ENCODE results near the gene TRIM72. TPM values are rescaled to one million over a fixed set of nuclear protein-coding genes. Genes with fewer than 3 reads are reported as not detected.
"Not testable (repeated sequence)": the region's sequence is repeated elsewhere in the genome, so short reads cannot be mapped to it uniquely, and the experiment has no call there.

Gene TRIM72
- polyA plus RNA-seq, 3 donors: 0.06 to 0.07 (median 0.06) TPM

GRCh38 chr16:31277659-31278260 is 63.8 kb downstream of the TRIM72 start:
- DNase-seq (ENCODE audit: low read depth in 3 of 3, low spot score in 2 of 3): no peak

GRCh38 chr16:31278853-31279252 is 64.9 kb downstream of the TRIM72 start:
- not testable (repeated sequence) for DNase-seq (ENCODE audit: low read depth in 3 of 3, low spot score in 2 of 3)

Other genes starting within 250 kb of the TRIM72 start
- 1 to 10 TPM; 7.3 to 8.9 (median 8.3) TPM for gene HSD3B7, start 228.9 kb upstream of the TRIM72 start, polyA plus RNA-seq (ENCODE audit: insufficient read length in 3 of 3)
- 1 to 10 TPM in 2 of 3 donors, under 1 TPM in 1; 0.89 to 1.3 (median 1.0) TPM for gene STX1B, start 203.5 kb upstream of the TRIM72 start, polyA plus RNA-seq (ENCODE audit: insufficient read length in 3 of 3)
- 10 to 100 TPM; 33.9 to 36.1 (median 34.4) TPM for gene STX4, start 180.6 kb upstream of the TRIM72 start, polyA plus RNA-seq (ENCODE audit: insufficient read length in 3 of 3)
- 1 to 10 TPM; 3.2 to 4.1 (median 3.7) TPM for gene ZNF668, start 139.9 kb upstream of the TRIM72 start, polyA plus RNA-seq (ENCODE audit: insufficient read length in 3 of 3)
- 10 to 100 TPM; 10.8 to 11.9 (median 11.7) TPM for gene ZNF646, start 139.7 kb upstream of the TRIM72 start, polyA plus RNA-seq (ENCODE audit: insufficient read length in 3 of 3)
- under 1 TPM; 0.44 to 0.82 (median 0.60) TPM for gene PRSS53, start 125.2 kb upstream of the TRIM72 start, polyA plus RNA-seq (ENCODE audit: insufficient read length in 3 of 3)
- gene VKORC1, start 119.3 kb upstream of the TRIM72 start, polyA plus RNA-seq (ENCODE audit: insufficient read length in 3 of 3): 10 to 100 TPM; 65.6 to 75.1 (median 75.1) TPM
- gene BCKDK, start 105.7 kb upstream of the TRIM72 start, polyA plus RNA-seq (ENCODE audit: insufficient read length in 3 of 3): 10 to 100 TPM; 32.4 to 37.6 (median 35.1) TPM
- gene KAT8, start 96.5 kb upstream of the TRIM72 start, polyA plus RNA-seq (ENCODE audit: insufficient read length in 3 of 3): 10 to 100 TPM; 57.7 to 66.8 (median 58.0) TPM
- gene PRSS8, start 78.4 kb upstream of the TRIM72 start, polyA plus RNA-seq (ENCODE audit: insufficient read length in 3 of 3): 10 to 100 TPM; 48.9 to 59.4 (median 52.4) TPM
- 1 to 10 TPM in 2 of 3 donors, under 1 TPM in 1; 0.78 to 1.4 (median 1.2) TPM for gene PRSS36, start 64.1 kb upstream of the TRIM72 start, polyA plus RNA-seq (ENCODE audit: insufficient read length in 3 of 3)
- 100 to 1,000 TPM; 627 to 720 (median 667) TPM for gene FUS, start 34.0 kb upstream of the TRIM72 start, polyA plus RNA-seq (ENCODE audit: insufficient read length in 3 of 3)
- gene PYCARD, start 11.4 kb upstream of the TRIM72 start, polyA plus RNA-seq (ENCODE audit: insufficient read length in 3 of 3): 10 to 100 TPM in 1 of 3 donors, 1 to 10 TPM in 2; 8.1 to 10.7 (median 9.4) TPM
- not detected for gene PYDC1, start 3.0 kb downstream of the TRIM72 start, polyA plus RNA-seq (ENCODE audit: insufficient read length in 3 of 3)
- 1 to 10 TPM; 1.5 to 2.0 (median 1.9) TPM for gene ITGAM, start 45.9 kb downstream of the TRIM72 start, polyA plus RNA-seq (ENCODE audit: insufficient read length in 3 of 3)
- under 1 TPM; 0.53 to 0.69 (median 0.57) TPM for gene ITGAX, start 141.1 kb downstream of the TRIM72 start, polyA plus RNA-seq (ENCODE audit: insufficient read length in 3 of 3)
- gene ITGAD, start 179.2 kb downstream of the TRIM72 start, polyA plus RNA-seq (ENCODE audit: insufficient read length in 3 of 3): under 1 TPM; 0.21 to 0.39 (median 0.23) TPM
- gene COX6A2, start 214.2 kb downstream of the TRIM72 start, polyA plus RNA-seq (ENCODE audit: insufficient read length in 3 of 3): under 1 TPM; 0.55 to 0.92 (median 0.86) TPM
- gene ZNF843, start 228.7 kb downstream of the TRIM72 start, polyA plus RNA-seq (ENCODE audit: insufficient read length in 3 of 3): 1 to 10 TPM; 2.4 to 2.9 (median 2.4) TPM
- 10 to 100 TPM in 1 of 3 donors, 1 to 10 TPM in 2; 9.2 to 10.8 (median 9.4) TPM for gene ARMC5, start 245.4 kb downstream of the TRIM72 start, polyA plus RNA-seq (ENCODE audit: insufficient read length in 3 of 3)